HL-60 (cell line): ENCODE measurements around the gene MPLKIP.

ENCODE experiments used
- DNase-seq, 2 experiments: peaks; one replicate each; pipeline ENCODE4 v3.0.0-alpha.2; 2010 to 2020; ENCODE audit warnings: low read depth in 1 of 2, low spot score in 1 of 2
- H3K27ac ChIP-seq: fragments of 250-450 bp; sonication (Bioruptor Pico); replicated peaks from 2 replicates; pipeline ENCODE4 v1.5.1; 2020; ENCODE audit warnings: mild to moderate bottlenecking, moderate library complexity
- H3K27me3 ChIP-seq: fragments of 250-450 bp; sonication (Bioruptor Pico); 2 replicates; pipeline ENCODE4 v1.5.1; 2021; ENCODE audit warnings: mild to moderate bottlenecking, moderate library complexity; ENCODE audit not compliant: insufficient read depth, poor library complexity, severe bottlenecking
- H3K4me3 ChIP-seq: replicated peaks from 2 replicates; pipeline ENCODE4 v1.5.1; 2011; ENCODE audit warnings: mild to moderate bottlenecking, control low read depth, low read length; ENCODE audit not compliant: insufficient read depth
- CTCF ChIP-seq: IDR thresholded peaks from one replicate; pipeline ENCODE4 v1.5.1; 2011; ENCODE audit warnings: low read length, control low read depth, inconsistent platforms; ENCODE audit not compliant: insufficient read depth
- GABPA ChIP-seq: IDR thresholded peaks from 2 replicates; pipeline ENCODE4 v1.6.1; 2012; ENCODE audit warnings: low read depth
- POLR2AphosphoS5 ChIP-seq: IDR thresholded peaks from 2 replicates; pipeline ENCODE4 v1.6.1; 2012; ENCODE audit warnings: low read depth
- REST ChIP-seq: IDR thresholded peaks from 2 replicates; pipeline ENCODE4 v1.6.1; 2012; ENCODE audit warnings: low read depth; ENCODE audit not compliant: insufficient replicate concordance
- SPI1 ChIP-seq: IDR thresholded peaks from 2 replicates; pipeline ENCODE4 v1.6.1; 2012; ENCODE audit warnings: low read depth, mild to moderate bottlenecking, borderline replicate concordance

Gene MPLKIP

GRCh38 chr7:40097728-40098127, 36.7 kb downstream of the MPLKIP start:
- no peaks in the 10 kb centered on the region for H3K27me3 ChIP-seq
- no peak for DNase-seq
- TF ChIP-seq GABPA (no peak), SPI1 (no peak), CTCF (no peak), POLR2AphosphoS5 (no peak), REST (no peak)
- no peak overlapping the region for H3K4me3 ChIP-seq
- H3K27ac ChIP-seq = no peak overlapping the region

GRCh38 chr7:40095695-40096327, 38.6 kb downstream of the MPLKIP start:
- no peak overlapping the region for H3K27ac ChIP-seq
- no peaks in the 10 kb centered on the region for H3K27me3 ChIP-seq
- TF ChIP-seq GABPA (no peak), POLR2AphosphoS5 (no peak), CTCF (no peak)
- DNase-seq = no peak
- no peak overlapping the region for H3K4me3 ChIP-seq

DNA sequence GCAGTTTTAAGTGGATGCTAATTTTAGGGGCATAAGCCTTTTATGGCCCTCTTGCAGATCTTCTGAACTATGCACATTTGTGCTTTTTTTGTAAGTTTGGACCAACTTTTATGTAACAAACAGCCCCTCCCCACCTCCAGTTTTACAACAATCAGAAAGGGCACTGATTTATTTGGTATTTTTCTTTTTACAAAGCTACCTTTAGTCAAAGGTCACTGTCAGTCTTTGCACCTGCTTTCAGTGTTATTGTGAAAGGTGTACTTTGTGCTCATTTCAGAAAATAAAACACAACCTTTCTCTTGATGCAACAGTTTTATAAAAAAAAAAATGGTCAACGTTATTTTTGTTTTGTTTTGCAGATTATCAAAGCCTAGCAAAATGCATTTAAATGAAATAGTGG, 39.2 kb downstream of the MPLKIP start:
- no peak overlapping the region for H3K4me3 ChIP-seq
- TF ChIP-seq GABPA (no peak), SPI1 (no peak), POLR2AphosphoS5 (no peak), CTCF (no peak), REST (no peak)
- H3K27ac ChIP-seq = no peak overlapping the region
- no peaks in the 10 kb centered on the region for H3K27me3 ChIP-seq
- no peak for DNase-seq
